ENCODE data around the gene TPMT. TPM values are rescaled to one million over a fixed set of nuclear protein-coding genes. Genes with fewer than 3 reads are reported as not detected.

TPMT gene
- total RNA-seq, 2 experiments from 2014 or later, result 6.6 to 7.0 TPM

DNA sequence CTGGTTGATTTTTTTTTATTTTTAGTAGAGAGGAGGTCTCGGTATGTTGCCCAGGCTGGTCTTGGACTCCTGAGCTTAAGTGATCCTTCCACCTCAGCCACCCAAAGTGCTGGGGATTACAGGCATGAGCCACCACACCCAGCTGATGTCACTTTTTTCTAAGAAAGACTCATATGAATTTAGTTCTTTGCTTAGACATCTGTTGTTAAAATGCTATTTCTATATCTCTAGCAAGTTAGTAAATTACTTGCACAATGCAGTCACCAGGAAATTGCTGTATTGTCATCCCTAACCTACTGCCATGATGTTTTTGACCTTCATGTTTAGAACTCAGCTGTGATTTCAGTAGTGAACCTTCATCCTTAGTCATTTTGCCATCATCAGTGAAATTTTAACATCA is 6.0 kb upstream of the TPMT start:
- Mint-ChIP-seq H3K4me1 (ENCODE audit: low read depth) (peaks cover 6% of the 10 kb centered on the region), H3K27me3 (no peaks in the 10 kb centered on the region), H3K9me3 (no peaks in the 10 kb centered on the region), H3K36me3 (ENCODE audit: low read depth) (peaks cover 24% of the 10 kb centered on the region), H3K27ac (no peak overlapping the region), H3K4me3 (no peak overlapping the region)
- TF ChIP-seq, protein P1, sequence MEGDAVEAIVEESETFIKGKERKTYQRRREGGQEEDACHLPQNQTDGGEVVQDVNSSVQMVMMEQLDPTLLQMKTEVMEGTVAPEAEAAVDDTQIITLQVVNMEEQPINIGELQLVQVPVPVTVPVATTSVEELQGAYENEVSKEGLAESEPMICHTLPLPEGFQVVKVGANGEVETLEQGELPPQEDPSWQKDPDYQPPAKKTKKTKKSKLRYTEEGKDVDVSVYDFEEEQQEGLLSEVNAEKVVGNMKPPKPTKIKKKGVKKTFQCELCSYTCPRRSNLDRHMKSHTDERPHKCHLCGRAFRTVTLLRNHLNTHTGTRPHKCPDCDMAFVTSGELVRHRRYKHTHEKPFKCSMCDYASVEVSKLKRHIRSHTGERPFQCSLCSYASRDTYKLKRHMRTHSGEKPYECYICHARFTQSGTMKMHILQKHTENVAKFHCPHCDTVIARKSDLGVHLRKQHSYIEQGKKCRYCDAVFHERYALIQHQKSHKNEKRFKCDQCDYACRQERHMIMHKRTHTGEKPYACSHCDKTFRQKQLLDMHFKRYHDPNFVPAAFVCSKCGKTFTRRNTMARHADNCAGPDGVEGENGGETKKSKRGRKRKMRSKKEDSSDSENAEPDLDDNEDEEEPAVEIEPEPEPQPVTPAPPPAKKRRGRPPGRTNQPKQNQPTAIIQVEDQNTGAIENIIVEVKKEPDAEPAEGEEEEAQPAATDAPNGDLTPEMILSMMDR (IDR thresholded peaks at IDR 0.05), result no peak
- intact Hi-C loops (cut with micrococcal nuclease), result no loop called here
- ChIA-PET CTCF (no interaction called here), POLR2A (interaction anchor here (1.0 kb wide), 1 partner anchor 454 kb away, joined by 3 read pairs; the partner anchor contains the start of gene NUP153)
- ATAC-seq (peak; percentile 20), DNase-seq (no peak)

DNA sequence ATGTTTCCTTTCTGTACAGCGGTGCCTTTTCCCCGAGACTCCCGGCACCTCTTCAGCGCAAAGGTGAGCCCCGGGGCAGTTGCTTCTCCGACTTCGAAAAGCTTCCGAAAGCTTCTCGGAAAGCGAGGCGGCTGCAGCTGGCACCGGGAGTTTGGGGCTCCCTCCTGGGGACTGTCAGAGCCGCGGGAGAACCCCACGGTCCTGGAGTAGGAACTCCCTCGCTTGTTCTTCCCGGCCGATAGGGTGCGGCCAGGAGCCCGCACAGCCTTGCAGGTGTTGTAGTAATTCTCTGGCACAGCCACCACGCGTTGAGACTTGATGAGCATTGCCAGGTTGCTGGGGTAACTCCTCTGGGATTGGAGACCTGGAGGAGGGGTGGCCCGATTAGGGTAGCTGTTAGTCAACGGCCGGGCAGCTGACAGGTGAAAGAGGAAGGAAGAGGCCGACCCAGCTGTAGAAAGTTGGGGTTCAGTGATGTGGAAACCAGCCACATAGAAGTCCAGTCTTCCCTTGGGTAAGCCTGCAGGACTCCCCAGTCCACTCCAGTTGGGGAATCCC is 1.1 kb upstream of the TPMT start:
- intact Hi-C loops (cut with micrococcal nuclease), result loop anchor here (5.0 kb wide), 1 partner anchor 106 kb away; the partner anchor contains the start of gene DEK
- ATAC-seq (no peak), DNase-seq (peak; percentile 54)
- Mint-ChIP-seq H3K4me3 (peak overlapping the region; percentile 96), H3K4me1 (ENCODE audit: low read depth) (peaks cover 27% of the 10 kb centered on the region), H3K27me3 (no peaks in the 10 kb centered on the region), H3K27ac (peak overlapping the region; percentile 67), H3K9me3 (no peaks in the 10 kb centered on the region), H3K36me3 (ENCODE audit: low read depth) (peaks cover 4% of the 10 kb centered on the region)
- CTCF ChIA-PET, result interaction anchor here (1.4 to 1.7 kb wide), 3 partner anchors 22 to 86 kb away, joined by 3 read pairs; no protein-coding TSS in a partner anchor
- POLR2A ChIA-PET, result interaction anchor here (0.7 to 1.6 kb wide), 3 partner anchors 11 to 41 kb away, joined by 3 to 6 read pairs (median 5); no protein-coding TSS in a partner anchor
- TF ChIP-seq, protein P1 (IDR thresholded peaks at IDR 0.05), result no peak

DNA sequence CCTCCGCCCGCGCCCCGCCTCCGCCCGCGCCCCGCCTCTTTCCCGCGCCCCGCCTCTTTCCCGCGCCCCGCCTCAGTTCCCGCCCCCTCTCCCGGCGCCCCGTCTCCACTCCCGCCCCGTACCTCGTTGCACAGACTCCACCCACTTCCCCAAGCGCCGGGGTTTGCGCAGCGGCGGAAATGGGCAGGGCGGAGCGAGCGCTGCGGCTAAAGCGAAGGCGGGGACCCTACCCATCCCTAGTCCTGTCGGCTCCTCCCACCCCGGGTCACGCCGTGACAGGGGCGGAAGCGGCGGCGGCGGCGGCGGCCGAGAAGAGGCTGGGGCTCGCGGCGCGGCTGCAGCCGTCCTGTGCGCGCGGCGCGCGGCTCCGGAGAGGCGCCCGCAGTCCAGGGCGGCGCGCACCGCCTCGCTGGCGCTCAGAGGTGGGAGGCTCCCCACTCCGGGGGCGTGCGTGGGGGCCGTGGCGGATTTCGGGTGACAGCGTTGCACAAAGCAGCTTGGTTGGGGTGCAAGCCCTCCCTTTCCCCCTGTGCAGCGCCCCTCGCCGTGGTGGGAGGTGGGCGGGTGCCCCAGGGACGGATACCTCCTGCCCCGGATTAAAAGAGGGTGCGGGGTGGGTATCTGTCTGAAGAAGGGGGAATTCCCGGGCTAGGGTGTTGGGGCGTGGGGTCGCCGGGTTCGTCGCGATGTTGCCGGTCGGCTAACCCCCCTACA is 430 bp upstream of the TPMT start, which contains the start of gene KDM1B:
KDM1B (plus strand) TSS at position 273 of the 714 bp plus-strand sequence. CDS start 4,474 bp downstream, outside the sequence.
- POLR2A ChIA-PET, result interaction anchor here (0.6 to 1.6 kb wide), 7 partner anchors 11 to 449 kb away, joined by 3 to 6 read pairs (median 3); partner anchors contain the start of gene NUP153
- Mint-ChIP-seq H3K9me3 (no peaks in the 10 kb centered on the region), H3K4me1 (ENCODE audit: low read depth) (peaks cover 27% of the 10 kb centered on the region), H3K4me3 (peak within 1 kb of the TSS; percentile 96), H3K27ac (peak within 1 kb of the TSS; percentile 93), H3K36me3 (ENCODE audit: low read depth) (peaks cover 4% of the 10 kb centered on the region), H3K27me3 (no peaks in the 10 kb centered on the region)
- CTCF ChIA-PET, result interaction anchor here (1.4 kb wide), 1 partner anchor 21 kb away, joined by 3 read pairs; no protein-coding TSS in a partner anchor
- DNase-seq, result peak; percentile 98
- intact Hi-C loops (cut with micrococcal nuclease), result loop anchor here (5.0 kb wide), 1 partner anchor 107 kb away; the partner anchor contains the start of gene DEK
- peak; percentile 97 for ATAC-seq
- TF ChIP-seq, protein P1 (IDR thresholded peaks at IDR 0.05), result no peak

DNA sequence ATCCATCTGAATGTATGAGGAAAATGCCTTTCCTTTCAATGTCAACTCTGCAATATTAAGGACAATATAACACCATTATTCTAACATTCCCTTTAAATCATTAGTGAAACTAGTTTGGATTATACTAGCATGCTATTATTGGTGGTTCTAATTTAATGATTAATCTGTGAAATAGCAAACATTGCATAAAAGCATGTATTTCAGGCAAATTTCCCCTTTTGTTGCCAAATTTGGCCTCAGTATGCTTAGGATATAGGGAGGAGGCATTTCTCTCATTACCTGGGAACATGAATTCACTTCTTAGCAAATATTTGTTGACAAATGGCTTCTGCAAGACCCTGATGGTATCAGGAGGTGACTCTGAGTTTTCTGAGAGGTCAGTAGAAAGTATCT is 1.6 kb downstream of the TPMT start:
- TF ChIP-seq, protein P1 (IDR thresholded peaks at IDR 0.05), result no peak
- Mint-ChIP-seq H3K4me3 (peak overlapping the region; percentile 22), H3K36me3 (ENCODE audit: low read depth) (peaks cover 4% of the 10 kb centered on the region), H3K27me3 (no peaks in the 10 kb centered on the region), H3K9me3 (no peaks in the 10 kb centered on the region), H3K27ac (no peak overlapping the region), H3K4me1 (ENCODE audit: low read depth) (peaks cover 29% of the 10 kb centered on the region)
- intact Hi-C loops (cut with micrococcal nuclease), result no loop called here
- DNase-seq, result no peak
- POLR2A ChIA-PET, result interaction anchor here (1.1 kb wide), 1 partner anchor 24 kb away, joined by 3 read pairs; no protein-coding TSS in a partner anchor
- ATAC-seq, result no peak
- CTCF ChIA-PET, result no interaction called here
